Endothelial cell of umbilical vein (primary cell): Measurements from ENCODE around the gene TPH1. TPM values are rescaled to one million over a fixed set of nuclear protein-coding genes. Genes with fewer than 3 reads are reported as not detected.

ENCODE experiments used
- BruUV-seq: library from RNA; stranded (reverse); fragments of 400-500 nt; replicated peaks from 2 replicates; lab custom pipeline; 2021; lab: Mats Ljungman, UMichigan
- CTCF ChIA-PET: fragments of 300-600, 350-600 bp; sonication (Branson Sonifier 250); formaldehyde crosslinking; loops from one replicate; lab custom pipeline; 2021; ENCODE audit warnings: antibody characterized with exemption, inconsistent platforms; lab: Charles Lee
- POLR2A ChIA-PET: fragments of 300-600, 350-600 bp; sonication (Branson Sonifier 250); formaldehyde crosslinking; loops from one replicate; lab custom pipeline; 2021; ENCODE audit warnings: antibody characterized with exemption, inconsistent platforms; lab: Charles Lee
- DNase-seq: peaks from one replicate; pipeline ENCODE4 v3.0.0-alpha.2; 2011; ENCODE audit warnings: low read depth, low spot score
- FAIRE-seq: peaks from 2 replicates; lab custom pipeline; 2011; peaks lifted over from hg19 to GRCh38; lab: Jason Lieb, UNC
- H2AFZ ChIP-seq: 2 replicates; pipeline ENCODE4 v1.6.0; 2012; ENCODE audit warnings: low read depth, low read length, control low read depth, inconsistent platforms
- H3K27ac ChIP-seq: 2 replicates; pipeline ENCODE4 v1.5.1; 2011; ENCODE audit warnings: low read depth, mild to moderate bottlenecking, control low read depth, low read length, moderate library complexity; ENCODE audit not compliant: insufficient read depth
- H3K27me3 ChIP-seq, 2 experiments: 2 replicates each; pipeline versions ENCODE4 v1.6.0 to v1.6.1; 2011; ENCODE audit warnings: low read length in 2 of 2, mixed read lengths in 1 of 2; ENCODE audit not compliant: control insufficient read depth in 2 of 2, insufficient read depth in 2 of 2
- H3K36me3 ChIP-seq, 2 experiments: 2 replicates in 1 of 2; 3 replicates in 1 of 2; pipeline ENCODE4 v1.5.1; 2011; ENCODE audit warnings: low read length in 2 of 2, mild to moderate bottlenecking in 1 of 2, moderate library complexity in 1 of 2; ENCODE audit not compliant: control insufficient read depth in 2 of 2, insufficient read depth in 2 of 2; ENCODE audit errors: extremely low read depth in 1 of 2
- H3K4me1 ChIP-seq: 3 replicates; pipeline ENCODE4 v1.5.1; 2011; ENCODE audit warnings: mild to moderate bottlenecking, low read length; ENCODE audit not compliant: control insufficient read depth, insufficient read depth; ENCODE audit errors: extremely low read depth
- H3K4me2 ChIP-seq: 2 replicates; pipeline ENCODE4 v1.6.1; 2011; ENCODE audit warnings: low read length, control low read depth, mixed read lengths; ENCODE audit not compliant: insufficient read depth
- H3K4me3 ChIP-seq, 3 experiments: fragments of 200-600 bp in 1 of 3; sonication (generic), shearing (Covaris generic) in 1 of 3; replicated peaks in 1 of 3; 2 replicates each; pipeline ENCODE4 v1.5.1; 2011 to 2016; ENCODE audit warnings: control low read depth in 3 of 3, low read length in 3 of 3, mild to moderate bottlenecking in 2 of 3, inconsistent platforms in 1 of 3, low read depth in 1 of 3, moderate library complexity in 1 of 3; ENCODE audit not compliant: insufficient read depth in 1 of 3
- H3K79me2 ChIP-seq: 2 replicates; pipeline ENCODE4 v1.6.0; 2012; ENCODE audit warnings: low read length, inconsistent platforms; ENCODE audit not compliant: control insufficient read depth, insufficient read depth
- H3K9ac ChIP-seq: replicated peaks from 2 replicates; pipeline ENCODE3; 2011; ENCODE audit warnings: low read length, control low read depth; ENCODE audit not compliant: insufficient read depth; ENCODE audit errors: extremely low read depth
- H3K9me1 ChIP-seq: replicated peaks from 3 replicates; pipeline ENCODE4 v1.6.0; 2011; ENCODE audit warnings: mild to moderate bottlenecking, low read length; ENCODE audit not compliant: control insufficient read depth, insufficient read depth; ENCODE audit errors: extremely low read depth
- H3K9me3 ChIP-seq: replicated peaks from 2 replicates; pipeline ENCODE4 v1.5.1; 2012; ENCODE audit warnings: low read length, inconsistent platforms; ENCODE audit not compliant: control insufficient read depth, insufficient read depth
- H4K20me1 ChIP-seq: replicated peaks from 2 replicates; pipeline ENCODE3; 2011; ENCODE audit warnings: mild to moderate bottlenecking, low read length; ENCODE audit not compliant: control insufficient read depth, insufficient read depth; ENCODE audit errors: extremely low read depth
- FOS ChIP-seq: IDR thresholded peaks from 2 replicates; pipeline ENCODE4 v1.6.1; 2011; ENCODE audit warnings: mild to moderate bottlenecking, low read length, moderate library complexity, borderline replicate concordance; ENCODE audit not compliant: insufficient read depth
- MYC ChIP-seq: IDR thresholded peaks from one replicate; pipeline ENCODE4 v1.6.1; 2011; ENCODE audit warnings: mild to moderate bottlenecking, low read depth, low read length
- dilution Hi-C: fragments of 300-500 bp; cut with MboI; formaldehyde crosslinking; loops from one replicate; pipeline ENCODE4 v1.15.0; 2019; ENCODE audit warnings: low sequenced_read_pairs; ENCODE audit not compliant: extremely low pct_ligation_motif_present
- intact Hi-C: fragments of 100-400 bp; cut with micrococcal nuclease; formaldehyde crosslinking; loops from one replicate; pipeline ENCODE4 v1.10.0; 2022
- polyA plus RNA-seq, 4 experiments: library from polyadenylated mRNA; depleted of rRNA in 3 of 4; stranded (reverse) in 3 of 4; unstranded in 1 of 4; fragments of >200 nt; gene quantifications; 2 replicates each; pipeline versions ENCODE4 v1.2.1 to v1.2.3, GENCODE V29; 2011 to 2012; ENCODE audit warnings: missing spikeins in 1 of 4
- total RNA-seq: library from RNA; stranded (reverse); gene quantifications from 2 replicates; pipeline ENCODE4 v1.2.3, GENCODE V29; 2021
- TF ChIP-seq, protein P1 (sequence below): IDR thresholded peaks from 2 replicates; pipeline ENCODE4 v1.6.1; 2011; ENCODE audit not compliant: insufficient read depth, insufficient read length
- TF ChIP-seq, protein P2 (sequence below), 2 donors: IDR thresholded peaks; 1 replicate in 1 of 2; 2 replicates in 1 of 2; pipeline ENCODE4 v1.5.1; 2011; ENCODE audit warnings: low read length in 2 of 2, mild to moderate bottlenecking in 2 of 2, moderate library complexity in 2 of 2, control low read depth in 1 of 2, inconsistent platforms in 1 of 2, low read depth in 1 of 2; ENCODE audit not compliant: insufficient read depth in 1 of 2; ENCODE audit errors: extremely low read depth in 1 of 2

The TPH1 gene
- total and polyA plus RNA-seq, 2 donors (not counting 3 experiments of a cell fraction or from before 2014, with no cell fraction given), result 0.07 TPM

DNA sequence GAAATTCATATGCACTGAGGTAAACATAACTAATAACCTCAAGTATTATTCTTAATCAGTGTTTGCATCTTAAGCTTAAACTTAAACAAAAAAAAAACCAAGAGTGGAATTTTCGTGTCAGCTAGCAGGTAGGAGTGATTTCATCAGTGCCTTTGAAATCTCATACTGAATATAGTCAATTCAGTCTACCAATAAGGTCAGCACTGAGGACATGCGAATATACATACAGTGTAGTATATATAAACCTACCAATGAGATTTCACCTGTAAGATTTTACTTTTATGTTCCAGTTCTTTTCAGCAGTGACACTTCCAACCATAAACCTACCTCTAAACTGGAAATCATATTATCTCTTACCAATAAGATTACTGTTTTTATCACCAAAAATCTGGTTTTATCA, 32.8 kb upstream of the TPH1 start:
- intact Hi-C loops, result no loop called here
- POLR2A ChIA-PET, result no interaction called here
- no peak for FAIRE-seq
- Histone ChIP-seq H3K9me1 (no peaks in the 10 kb centered on the region), H3K36me3 (no peaks in the 10 kb centered on the region), H3K27ac (no peak overlapping the region), H2AFZ (no peak overlapping the region), H3K4me2 (no peak overlapping the region), H3K79me2 (no peaks in the 10 kb centered on the region), H3K4me1 (peaks cover 23% of the 10 kb centered on the region), H3K9me3 (no peaks in the 10 kb centered on the region), H3K27me3 (no peaks in the 10 kb centered on the region), H4K20me1 (no peaks in the 10 kb centered on the region), H3K9ac (no peak overlapping the region), H3K4me3 (no peak overlapping the region)
- CTCF ChIA-PET, result no interaction called here
- no peak for DNase-seq
- no TSS peak for BruUV-seq
- dilution Hi-C loops, result no loop called here
- TF ChIP-seq FOS (no peak), MYC (no peak)

DNA sequence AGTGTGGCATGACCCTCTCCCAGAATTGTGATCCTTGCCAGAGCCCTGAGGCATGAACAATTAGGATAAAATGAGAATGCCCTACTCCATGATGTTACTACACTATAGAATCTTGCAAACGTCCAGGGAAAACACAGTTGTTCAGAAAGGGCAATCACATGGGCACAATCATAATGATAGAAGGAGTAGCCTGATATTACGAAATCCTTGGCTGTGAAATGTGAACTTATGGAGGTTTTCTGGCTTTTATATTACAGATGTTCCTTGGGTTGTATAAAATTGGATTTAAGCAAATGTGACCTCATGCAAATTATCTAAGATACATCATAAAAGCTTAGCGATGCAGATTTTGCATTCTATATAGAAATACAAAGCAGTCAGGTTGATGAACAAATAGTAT, 29.4 kb upstream of the TPH1 start:
- Histone ChIP-seq H3K9me1 (no peaks in the 10 kb centered on the region), H3K27ac (no peak overlapping the region), H3K4me2 (no peak overlapping the region), H3K9me3 (no peaks in the 10 kb centered on the region), H2AFZ (no peak overlapping the region), H3K4me1 (peaks cover 8% of the 10 kb centered on the region), H3K36me3 (no peaks in the 10 kb centered on the region), H3K79me2 (no peaks in the 10 kb centered on the region), H4K20me1 (no peaks in the 10 kb centered on the region), H3K9ac (no peak overlapping the region), H3K27me3 (no peaks in the 10 kb centered on the region), H3K4me3 (no peak overlapping the region)
- ChIA-PET POLR2A (no interaction called here), CTCF (interaction anchor here (1.9 kb wide), 1 partner anchor 40 kb away, joined by 4 read pairs; no protein-coding TSS in a partner anchor)
- BruUV-seq, result no TSS peak
- intact Hi-C loops (no loop called here), dilution Hi-C loops (no loop called here)
- DNase-seq (no peak), FAIRE-seq (no peak)
- TF ChIP-seq, protein P1, sequence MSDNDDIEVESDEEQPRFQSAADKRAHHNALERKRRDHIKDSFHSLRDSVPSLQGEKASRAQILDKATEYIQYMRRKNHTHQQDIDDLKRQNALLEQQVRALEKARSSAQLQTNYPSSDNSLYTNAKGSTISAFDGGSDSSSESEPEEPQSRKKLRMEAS, result no peak
- TF ChIP-seq, protein P2, sequence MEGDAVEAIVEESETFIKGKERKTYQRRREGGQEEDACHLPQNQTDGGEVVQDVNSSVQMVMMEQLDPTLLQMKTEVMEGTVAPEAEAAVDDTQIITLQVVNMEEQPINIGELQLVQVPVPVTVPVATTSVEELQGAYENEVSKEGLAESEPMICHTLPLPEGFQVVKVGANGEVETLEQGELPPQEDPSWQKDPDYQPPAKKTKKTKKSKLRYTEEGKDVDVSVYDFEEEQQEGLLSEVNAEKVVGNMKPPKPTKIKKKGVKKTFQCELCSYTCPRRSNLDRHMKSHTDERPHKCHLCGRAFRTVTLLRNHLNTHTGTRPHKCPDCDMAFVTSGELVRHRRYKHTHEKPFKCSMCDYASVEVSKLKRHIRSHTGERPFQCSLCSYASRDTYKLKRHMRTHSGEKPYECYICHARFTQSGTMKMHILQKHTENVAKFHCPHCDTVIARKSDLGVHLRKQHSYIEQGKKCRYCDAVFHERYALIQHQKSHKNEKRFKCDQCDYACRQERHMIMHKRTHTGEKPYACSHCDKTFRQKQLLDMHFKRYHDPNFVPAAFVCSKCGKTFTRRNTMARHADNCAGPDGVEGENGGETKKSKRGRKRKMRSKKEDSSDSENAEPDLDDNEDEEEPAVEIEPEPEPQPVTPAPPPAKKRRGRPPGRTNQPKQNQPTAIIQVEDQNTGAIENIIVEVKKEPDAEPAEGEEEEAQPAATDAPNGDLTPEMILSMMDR (IDR thresholded peaks at IDR 0.05; ENCODE audit: extremely low read depth in 1 of 2, insufficient read depth in 1 of 2, low read depth in 1 of 2, low read length in 2 of 2), result no peak
